Endothelial cell of umbilical vein (primary cell): ENCODE results near the gene C2orf68. TPM values are rescaled to one million over a fixed set of nuclear protein-coding genes. Genes with fewer than 3 reads are reported as not detected.
"Not testable (repeated sequence)": the region's sequence is repeated elsewhere in the genome, so short reads cannot be mapped to it uniquely, and the experiment has no call there.

Source experiments
- BruUV-seq: library from RNA; stranded (reverse); fragments of 400-500 nt; replicated peaks from 2 replicates; lab custom pipeline; 2021; lab: Mats Ljungman, UMichigan
- CTCF ChIA-PET: fragments of 300-600, 350-600 bp; sonication (Branson Sonifier 250); formaldehyde crosslinking; loops from one replicate; lab custom pipeline; 2021; ENCODE audit warnings: antibody characterized with exemption, inconsistent platforms; lab: Charles Lee
- POLR2A ChIA-PET: fragments of 300-600, 350-600 bp; sonication (Branson Sonifier 250); formaldehyde crosslinking; loops from one replicate; lab custom pipeline; 2021; ENCODE audit warnings: antibody characterized with exemption, inconsistent platforms; lab: Charles Lee
- DNase-seq: peaks from one replicate; pipeline ENCODE4 v3.0.0-alpha.2; 2011; ENCODE audit warnings: low read depth, low spot score
- FAIRE-seq: peaks from 2 replicates; lab custom pipeline; 2011; peaks lifted over from hg19 to GRCh38; lab: Jason Lieb, UNC
- H2AFZ ChIP-seq: 2 replicates; pipeline ENCODE4 v1.6.0; 2012; ENCODE audit warnings: low read depth, low read length, control low read depth, inconsistent platforms
- H3K27ac ChIP-seq: 2 replicates; pipeline ENCODE4 v1.5.1; 2011; ENCODE audit warnings: low read depth, mild to moderate bottlenecking, control low read depth, low read length, moderate library complexity; ENCODE audit not compliant: insufficient read depth
- H3K27me3 ChIP-seq, 2 experiments: 2 replicates each; pipeline versions ENCODE4 v1.6.0 to v1.6.1; 2011; ENCODE audit warnings: low read length in 2 of 2, mixed read lengths in 1 of 2; ENCODE audit not compliant: control insufficient read depth in 2 of 2, insufficient read depth in 2 of 2
- H3K36me3 ChIP-seq, 2 experiments: 2 replicates in 1 of 2; 3 replicates in 1 of 2; pipeline ENCODE4 v1.5.1; 2011; ENCODE audit warnings: low read length in 2 of 2, mild to moderate bottlenecking in 1 of 2, moderate library complexity in 1 of 2; ENCODE audit not compliant: control insufficient read depth in 2 of 2, insufficient read depth in 2 of 2; ENCODE audit errors: extremely low read depth in 1 of 2
- H3K4me1 ChIP-seq: 3 replicates; pipeline ENCODE4 v1.5.1; 2011; ENCODE audit warnings: mild to moderate bottlenecking, low read length; ENCODE audit not compliant: control insufficient read depth, insufficient read depth; ENCODE audit errors: extremely low read depth
- H3K4me2 ChIP-seq: 2 replicates; pipeline ENCODE4 v1.6.1; 2011; ENCODE audit warnings: low read length, control low read depth, mixed read lengths; ENCODE audit not compliant: insufficient read depth
- H3K4me3 ChIP-seq, 3 experiments: fragments of 200-600 bp in 1 of 3; sonication (generic), shearing (Covaris generic) in 1 of 3; replicated peaks in 1 of 3; 2 replicates each; pipeline ENCODE4 v1.5.1; 2011 to 2016; ENCODE audit warnings: control low read depth in 3 of 3, low read length in 3 of 3, mild to moderate bottlenecking in 2 of 3, inconsistent platforms in 1 of 3, low read depth in 1 of 3, moderate library complexity in 1 of 3; ENCODE audit not compliant: insufficient read depth in 1 of 3
- H3K79me2 ChIP-seq: 2 replicates; pipeline ENCODE4 v1.6.0; 2012; ENCODE audit warnings: low read length, inconsistent platforms; ENCODE audit not compliant: control insufficient read depth, insufficient read depth
- H3K9ac ChIP-seq: replicated peaks from 2 replicates; pipeline ENCODE3; 2011; ENCODE audit warnings: low read length, control low read depth; ENCODE audit not compliant: insufficient read depth; ENCODE audit errors: extremely low read depth
- H3K9me1 ChIP-seq: replicated peaks from 3 replicates; pipeline ENCODE4 v1.6.0; 2011; ENCODE audit warnings: mild to moderate bottlenecking, low read length; ENCODE audit not compliant: control insufficient read depth, insufficient read depth; ENCODE audit errors: extremely low read depth
- H3K9me3 ChIP-seq: replicated peaks from 2 replicates; pipeline ENCODE4 v1.5.1; 2012; ENCODE audit warnings: low read length, inconsistent platforms; ENCODE audit not compliant: control insufficient read depth, insufficient read depth
- H4K20me1 ChIP-seq: replicated peaks from 2 replicates; pipeline ENCODE3; 2011; ENCODE audit warnings: mild to moderate bottlenecking, low read length; ENCODE audit not compliant: control insufficient read depth, insufficient read depth; ENCODE audit errors: extremely low read depth
- CTCF ChIP-seq, 2 donors: IDR thresholded peaks; 1 replicate in 1 of 2; 2 replicates in 1 of 2; pipeline ENCODE4 v1.5.1; 2011; ENCODE audit warnings: low read length in 2 of 2, mild to moderate bottlenecking in 2 of 2, moderate library complexity in 2 of 2, control low read depth in 1 of 2, inconsistent platforms in 1 of 2, low read depth in 1 of 2; ENCODE audit not compliant: insufficient read depth in 1 of 2; ENCODE audit errors: extremely low read depth in 1 of 2
- EZH2 ChIP-seq: IDR thresholded peaks from 2 replicates; pipeline ENCODE4 v1.6.1; 2012; ENCODE audit warnings: borderline replicate concordance, low read depth, mild to moderate bottlenecking, moderate library complexity, low read length, inconsistent platforms; ENCODE audit not compliant: severe bottlenecking
- FOS ChIP-seq: IDR thresholded peaks from 2 replicates; pipeline ENCODE4 v1.6.1; 2011; ENCODE audit warnings: mild to moderate bottlenecking, low read length, moderate library complexity, borderline replicate concordance; ENCODE audit not compliant: insufficient read depth
- GATA2 ChIP-seq: IDR thresholded peaks from 2 replicates; pipeline ENCODE4 v1.7.0; 2011; ENCODE audit warnings: low read depth, mild to moderate bottlenecking, moderate library complexity, mixed read lengths, low read length; ENCODE audit not compliant: insufficient read length, insufficient read depth
- JUN ChIP-seq: IDR thresholded peaks from 2 replicates; pipeline ENCODE4 v1.6.1; 2011; ENCODE audit warnings: borderline replicate concordance, low read depth; ENCODE audit not compliant: insufficient read length, insufficient read depth
- MAX ChIP-seq: IDR thresholded peaks from 2 replicates; pipeline ENCODE4 v1.6.1; 2011; ENCODE audit not compliant: insufficient read depth, insufficient read length
- MYC ChIP-seq: IDR thresholded peaks from one replicate; pipeline ENCODE4 v1.6.1; 2011; ENCODE audit warnings: mild to moderate bottlenecking, low read depth, low read length
- POLR2A ChIP-seq: IDR thresholded peaks from 2 replicates; pipeline ENCODE4 v1.6.1; 2012; ENCODE audit warnings: low read depth, mild to moderate bottlenecking, control low read depth, low read length
- POLR2AphosphoS5 ChIP-seq: IDR thresholded peaks from 2 replicates; pipeline ENCODE4 v1.6.1; 2012; ENCODE audit warnings: low read depth, mild to moderate bottlenecking, control low read depth, low read length, moderate library complexity; ENCODE audit not compliant: insufficient read depth
- dilution Hi-C: fragments of 300-500 bp; cut with MboI; formaldehyde crosslinking; loops from one replicate; pipeline ENCODE4 v1.15.0; 2019; ENCODE audit warnings: low sequenced_read_pairs; ENCODE audit not compliant: extremely low pct_ligation_motif_present
- intact Hi-C: fragments of 100-400 bp; cut with micrococcal nuclease; formaldehyde crosslinking; loops from one replicate; pipeline ENCODE4 v1.10.0; 2022
- polyA plus RNA-seq, 4 experiments: library from polyadenylated mRNA; depleted of rRNA in 3 of 4; stranded (reverse) in 3 of 4; unstranded in 1 of 4; fragments of >200 nt; gene quantifications; 2 replicates each; pipeline versions ENCODE4 v1.2.1 to v1.2.3, GENCODE V29; 2011 to 2012; ENCODE audit warnings: missing spikeins in 1 of 4
- total RNA-seq: library from RNA; stranded (reverse); gene quantifications from 2 replicates; pipeline ENCODE4 v1.2.3, GENCODE V29; 2021

The C2orf68 gene
- total and polyA plus RNA-seq, 2 donors (not counting 3 experiments of a cell fraction or from before 2014, with no cell fraction given) = 17.4 to 27.4 TPM

GRCh38 chr2:85593023-85593422, 18.8 kb downstream of the C2orf68 start:
- H3K4me2 ChIP-seq = no peak overlapping the region
- peaks cover 38% of the 10 kb centered on the region for H3K79me2 ChIP-seq

GRCh38 chr2:85592299-85592698, 19.6 kb downstream of the C2orf68 start:
- dilution Hi-C loops, POLR2A ChIA-PET: not testable (repeated sequence)
- CTCF ChIA-PET = interaction anchor here (1.6 kb wide), 1 partner anchor 10 kb away, joined by 3 read pairs; the partner anchor contains the start of gene TMEM150A

More at GRCh38 chr2:85593023-85593422, 18.8 kb downstream of the C2orf68 start:
- Histone ChIP-seq H3K9me3 (no peaks in the 10 kb centered on the region), H3K9ac (no peak overlapping the region), H4K20me1 (no peaks in the 10 kb centered on the region), H3K27me3 (no peaks in the 10 kb centered on the region), H3K36me3 (peaks cover 0 to 20% of the 10 kb centered on the region in 2 experiments), H3K4me1 (peaks cover 48% of the 10 kb centered on the region), H3K9me1 (no peaks in the 10 kb centered on the region), H3K27ac (no peak overlapping the region), H2AFZ (no peak overlapping the region), H3K4me3 (no peak overlapping the region)
- ChIA-PET CTCF (interaction anchor here (1.6 kb wide), 1 partner anchor 10 kb away, joined by 3 read pairs; the partner anchor contains the start of gene TMEM150A), POLR2A (no interaction called here)
- DNase-seq (no peak), FAIRE-seq (no peak)
- BruUV-seq = no TSS peak
- TF ChIP-seq MAX = no peak
- no peak for TF ChIP-seq EZH2
- TF ChIP-seq FOS = no peak
- no peak for TF ChIP-seq JUN
- TF ChIP-seq CTCF (IDR thresholded peaks at IDR 0.05; ENCODE audit: extremely low read depth in 1 of 2, insufficient read depth in 1 of 2, low read depth in 1 of 2, low read length in 2 of 2) = no peak
- no peak for TF ChIP-seq POLR2AphosphoS5
- TF ChIP-seq MYC = no peak
- no peak for TF ChIP-seq GATA2
- no peak for TF ChIP-seq POLR2A
- intact Hi-C loops = no loop called here
- dilution Hi-C loops = no loop called here

More at GRCh38 chr2:85592299-85592698, 19.6 kb downstream of the C2orf68 start:
- intact Hi-C loops, H3K9ac ChIP-seq, H3K27me3 ChIP-seq, H3K27ac ChIP-seq, DNase-seq, BruUV-seq, H3K9me1 ChIP-seq, H2AFZ ChIP-seq, H3K9me3 ChIP-seq, H3K4me2 ChIP-seq, H4K20me1 ChIP-seq, H3K4me3 ChIP-seq: not testable (repeated sequence)
- FAIRE-seq = peak; percentile 47
- Histone ChIP-seq H3K79me2 (peaks cover 37% of the 10 kb centered on the region), H3K36me3 (peaks cover 0 to 16% of the 10 kb centered on the region in 2 experiments), H3K4me1 (peaks cover 55% of the 10 kb centered on the region)
